SK-N-MC (cell line): ENCODE results near the gene ZDHHC14.

Source experiments
- DNase-seq: peaks from one replicate; pipeline ENCODE4 v3.0.0-alpha.2; 2011; ENCODE audit warnings: low read depth, low spot score
- H3K27ac ChIP-seq: fragments of 200-600 bp; sonication (generic); 2 replicates; pipeline ENCODE4 v1.5.1; 2016; ENCODE audit warnings: mixed run types
- H3K36me3 ChIP-seq: fragments of 200-600 bp; sonication (generic); 2 replicates; pipeline ENCODE4 v1.6.1; 2017; ENCODE audit warnings: antibody characterized with exemption, low read length, mixed read lengths; ENCODE audit not compliant: insufficient read depth
- H3K4me3 ChIP-seq: fragments of 200-600 bp; sonication (generic); 2 replicates; pipeline ENCODE4 v1.5.1; 2016
- H3K9ac ChIP-seq: fragments of 200-600 bp; sonication (generic); 2 replicates; pipeline ENCODE4 v1.8.0; 2017; ENCODE audit warnings: mixed run types, mixed read lengths; ENCODE audit not compliant: insufficient read length
- H3K9me3 ChIP-seq: fragments of 200-600 bp; sonication (generic); 2 replicates; pipeline ENCODE4 v1.6.1; 2017; ENCODE audit warnings: low read depth, mild to moderate bottlenecking, antibody characterized with exemption, low read length, moderate library complexity, mixed read lengths
- EZH2 ChIP-seq: fragments of 200-600 bp; sonication (generic); IDR thresholded peaks from one replicate; pipeline ENCODE4 v1.6.1; 2017; ENCODE audit warnings: antibody characterized with exemption
- FOXP2 ChIP-seq: optimal IDR thresholded peaks from 2 replicates; pipeline ENCODE3; 2011; ENCODE audit warnings: mild to moderate bottlenecking, moderate library complexity; ENCODE audit not compliant: insufficient read depth; ENCODE audit errors: extremely low read length, control extremely low read depth
- POLR2AphosphoS5 ChIP-seq: IDR thresholded peaks from 2 replicates; pipeline ENCODE4 v1.6.1; 2012; ENCODE audit warnings: mild to moderate bottlenecking, low read depth, low read length, borderline replicate concordance

The ZDHHC14 gene

GRCh38 chr6:157410045-157410444, 29.1 kb downstream of the ZDHHC14 start:
- H3K9ac ChIP-seq = no peak overlapping the region
- DNase-seq = no peak
- no peak overlapping the region for H3K4me3 ChIP-seq
- H3K36me3 ChIP-seq = no peaks in the 10 kb centered on the region
- H3K9me3 ChIP-seq = no peaks in the 10 kb centered on the region
- H3K27ac ChIP-seq = no peak overlapping the region
- TF ChIP-seq EZH2 (no peak), FOXP2 (no peak), POLR2AphosphoS5 (no peak)

GRCh38 chr6:157411368-157411767, 30.4 kb downstream of the ZDHHC14 start:
- Histone ChIP-seq H3K4me3 (no peak overlapping the region), H3K36me3 (no peaks in the 10 kb centered on the region), H3K9me3 (no peaks in the 10 kb centered on the region), H3K27ac (no peak overlapping the region), H3K9ac (no peak overlapping the region)
- DNase-seq = no peak
- no peak for TF ChIP-seq FOXP2
- TF ChIP-seq EZH2 = no peak
- TF ChIP-seq POLR2AphosphoS5 = no peak

- Histone ChIP-seq H3K9me3 (no peaks in the 10 kb centered on the region), H3K9ac (no peak overlapping the region), H3K27ac (no peak overlapping the region), H3K36me3 (no peaks in the 10 kb centered on the region), H3K4me3 (no peak overlapping the region)
- TF ChIP-seq FOXP2 (no peak), EZH2 (no peak), POLR2AphosphoS5 (no peak)
- no peak for DNase-seq
Observed at GRCh38 chr6:157412791-157413190, 31.8 kb downstream of the ZDHHC14 start.

DNA sequence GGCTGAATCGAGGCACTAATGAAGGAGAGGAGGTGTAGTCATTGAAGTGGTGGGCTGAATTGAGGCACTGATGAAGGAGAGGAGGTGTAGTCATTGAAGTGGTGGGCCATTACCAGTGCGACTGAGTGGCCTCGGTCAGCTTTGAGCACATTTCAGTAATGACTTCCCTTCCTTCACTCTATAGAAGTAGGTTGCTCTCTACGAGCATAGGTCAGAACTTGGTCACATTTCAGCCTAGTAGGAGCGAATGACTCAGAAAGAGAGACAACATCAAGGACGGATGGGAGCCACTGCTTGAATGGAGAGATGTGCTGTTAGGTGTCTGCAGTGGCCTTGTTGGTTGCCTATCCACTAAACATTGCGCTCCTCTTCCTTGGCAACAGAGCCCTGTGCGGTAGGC, 39.5 kb downstream of the ZDHHC14 start:
- no peak overlapping the region for H3K27ac ChIP-seq
- no peaks in the 10 kb centered on the region for H3K9me3 ChIP-seq
- no peak overlapping the region for H3K9ac ChIP-seq
- no peak for DNase-seq
- H3K4me3 ChIP-seq = no peak overlapping the region
- H3K36me3 ChIP-seq = no peaks in the 10 kb centered on the region
- TF ChIP-seq FOXP2 (no peak), EZH2 (no peak), POLR2AphosphoS5 (no peak)

- no peak for DNase-seq
- TF ChIP-seq FOXP2 (no peak), POLR2AphosphoS5 (no peak)
- Histone ChIP-seq H3K4me3 (no peak overlapping the region), H3K9ac (no peak overlapping the region), H3K9me3 (no peaks in the 10 kb centered on the region), H3K27ac (no peak overlapping the region), H3K36me3 (no peaks in the 10 kb centered on the region)
Observed at GRCh38 chr6:157424491-157425020, 43.6 kb downstream of the ZDHHC14 start.

DNA sequence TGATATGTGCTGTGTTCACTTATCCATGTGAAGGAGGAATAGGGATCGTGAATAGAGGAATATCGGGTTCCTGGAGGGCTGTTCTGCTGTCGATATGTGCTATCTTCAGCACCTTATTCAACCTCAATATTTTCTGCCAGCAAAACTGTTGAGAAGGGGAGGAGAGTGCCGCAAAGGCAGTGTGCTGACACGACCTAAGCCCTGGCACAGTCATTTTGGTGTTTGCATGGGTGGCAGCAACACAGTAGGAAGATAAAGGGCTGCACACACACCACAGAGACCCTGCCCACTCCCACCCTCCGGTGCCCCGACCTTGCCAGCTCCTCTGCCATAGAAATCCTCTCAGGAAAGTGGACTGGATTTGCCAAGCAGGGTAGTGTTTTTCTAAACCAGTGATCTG, 47.0 kb downstream of the ZDHHC14 start:
- no peaks in the 10 kb centered on the region for H3K9me3 ChIP-seq
- H3K9ac ChIP-seq = no peak overlapping the region
- DNase-seq = no peak
- H3K36me3 ChIP-seq = no peaks in the 10 kb centered on the region
- H3K27ac ChIP-seq = no peak overlapping the region
- H3K4me3 ChIP-seq = no peak overlapping the region
- TF ChIP-seq EZH2 (no peak), FOXP2 (no peak), POLR2AphosphoS5 (no peak)

GRCh38 chr6:157428427-157429202, 47.6 kb downstream of the ZDHHC14 start:
- H3K4me3 ChIP-seq = no peak overlapping the region
- H3K36me3 ChIP-seq = no peaks in the 10 kb centered on the region
- no peak overlapping the region for H3K9ac ChIP-seq
- TF ChIP-seq EZH2 (no peak), FOXP2 (no peak), POLR2AphosphoS5 (no peak)
- no peaks in the 10 kb centered on the region for H3K9me3 ChIP-seq
- H3K27ac ChIP-seq = no peak overlapping the region
- DNase-seq = no peak

- no peak overlapping the region for H3K27ac ChIP-seq
- H3K36me3 ChIP-seq = no peaks in the 10 kb centered on the region
- TF ChIP-seq FOXP2 = no peak
- no peak for TF ChIP-seq POLR2AphosphoS5
- TF ChIP-seq EZH2 = no peak
- H3K9ac ChIP-seq = no peak overlapping the region
- H3K9me3 ChIP-seq = no peaks in the 10 kb centered on the region
- no peak overlapping the region for H3K4me3 ChIP-seq
- no peak for DNase-seq
Observed at GRCh38 chr6:157429248-157429647, 48.3 kb downstream of the ZDHHC14 start.

- Histone ChIP-seq H3K27ac (no peak overlapping the region), H3K4me3 (no peak overlapping the region), H3K36me3 (no peaks in the 10 kb centered on the region), H3K9me3 (no peaks in the 10 kb centered on the region), H3K9ac (no peak overlapping the region)
- TF ChIP-seq FOXP2 (no peak), POLR2AphosphoS5 (no peak), EZH2 (no peak)
- DNase-seq = no peak
Observed at GRCh38 chr6:157430834-157431233, 49.8 kb downstream of the ZDHHC14 start.
